ENCODE results near the gene PRR13.
"Not testable (repeated sequence)": the region's sequence is repeated elsewhere in the genome, so short reads cannot be mapped to it uniquely, and the experiment has no call there.

The PRR13 gene

DNA sequence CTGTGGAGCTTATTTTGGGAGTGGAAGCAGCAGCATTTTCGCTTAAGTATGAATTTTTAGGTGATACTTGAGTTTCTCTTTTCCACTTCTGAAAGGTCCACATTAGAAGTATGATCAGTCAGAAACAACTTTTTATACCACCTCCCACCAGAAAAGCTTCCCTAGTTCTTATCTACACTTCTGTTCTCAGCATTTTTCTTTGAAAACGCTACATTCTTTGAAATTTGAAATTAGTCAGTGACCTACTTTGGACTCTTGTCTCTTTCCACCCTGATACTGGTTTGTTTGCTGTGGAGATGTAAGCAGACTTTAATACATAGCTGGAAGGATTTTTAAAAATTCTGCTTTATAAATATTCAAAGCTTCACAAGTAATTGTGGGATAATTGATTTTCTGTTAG is 32.5 kb downstream of the PRR13 start:
- DNase-seq: no peak

DNA sequence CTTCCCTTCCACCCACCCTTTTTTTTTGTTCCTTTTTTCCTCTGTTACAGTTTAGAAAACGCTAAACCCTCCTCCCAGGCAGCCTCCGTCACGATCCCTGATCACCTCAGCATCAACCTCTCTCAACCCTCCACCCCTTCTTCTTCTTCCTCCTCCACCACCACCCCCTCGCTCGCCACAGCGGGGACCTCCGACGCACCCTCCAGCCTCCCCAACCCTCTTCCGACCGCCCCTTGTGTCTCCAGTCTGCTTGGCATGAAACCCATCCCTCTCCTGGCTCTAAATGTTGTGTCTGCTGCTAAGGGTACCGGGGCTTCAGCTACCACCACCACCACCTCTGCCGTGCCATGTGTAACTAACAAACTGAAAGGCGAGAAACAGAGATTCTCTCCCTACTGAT is 33.3 kb downstream of the PRR13 start:
- DNase-seq: no peak

DNA sequence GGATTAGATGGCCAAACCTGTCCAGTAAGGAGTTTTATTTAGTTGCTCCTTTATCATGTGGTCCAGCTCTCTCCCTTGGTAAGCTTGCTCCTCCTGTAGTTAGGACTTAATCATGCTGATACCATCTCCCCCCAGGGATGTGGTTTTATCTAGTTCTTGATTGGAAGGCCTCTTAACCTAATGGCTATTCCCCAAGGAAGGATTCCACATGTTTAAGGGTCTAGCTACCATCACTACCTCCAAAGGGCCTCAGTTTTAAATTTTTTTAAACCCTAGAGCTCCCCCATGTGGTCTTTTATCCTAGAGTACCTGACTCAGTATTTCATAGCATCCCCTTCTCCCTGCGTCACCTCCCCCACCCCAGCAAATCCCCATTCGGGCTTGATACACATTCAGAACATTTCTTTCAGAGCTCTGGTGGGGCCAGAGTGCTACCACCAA is 35.3 kb downstream of the PRR13 start:
- DNase-seq: no peak

DNA sequence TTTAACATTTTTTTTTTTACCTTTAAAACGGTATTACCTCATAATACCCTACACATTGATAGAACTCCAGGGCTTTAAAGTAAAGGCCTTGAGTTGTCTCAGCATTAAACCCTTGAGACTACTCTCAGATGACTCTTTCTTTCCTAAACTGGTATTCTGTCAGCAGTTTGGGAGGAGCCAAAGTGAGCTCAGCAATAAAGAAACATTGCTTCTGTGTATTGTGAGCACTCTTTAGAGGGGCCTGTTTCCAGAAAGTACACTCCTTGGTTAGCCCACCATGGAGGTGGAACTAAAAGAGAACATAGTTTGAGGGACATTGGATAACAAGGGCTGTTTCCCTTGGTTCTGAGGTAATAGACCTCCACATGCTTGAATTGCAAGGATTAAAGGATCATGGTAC is 37.3 kb downstream of the PRR13 start:
- DNase-seq: no peak

DNA sequence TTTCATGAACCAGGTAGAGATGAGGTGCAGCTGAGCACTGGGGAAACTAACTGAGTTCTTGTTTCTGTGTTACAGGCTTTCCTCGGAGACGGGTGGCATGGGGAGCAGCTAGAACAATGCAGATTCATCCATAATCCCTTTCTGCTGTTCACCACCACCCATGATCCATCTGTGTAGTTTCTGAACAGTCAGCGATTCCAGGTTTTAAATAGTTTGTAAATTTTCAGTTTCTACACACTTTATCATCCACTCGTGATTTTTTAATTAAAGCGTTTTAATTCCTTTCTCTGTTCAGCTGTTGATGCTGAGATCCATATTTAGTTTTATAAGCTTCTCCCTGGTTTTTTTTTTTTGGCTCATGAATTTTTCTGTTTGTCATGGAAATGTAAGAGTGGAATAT is 37.8 kb downstream of the PRR13 start:
- DNase-seq: no peak

DNA sequence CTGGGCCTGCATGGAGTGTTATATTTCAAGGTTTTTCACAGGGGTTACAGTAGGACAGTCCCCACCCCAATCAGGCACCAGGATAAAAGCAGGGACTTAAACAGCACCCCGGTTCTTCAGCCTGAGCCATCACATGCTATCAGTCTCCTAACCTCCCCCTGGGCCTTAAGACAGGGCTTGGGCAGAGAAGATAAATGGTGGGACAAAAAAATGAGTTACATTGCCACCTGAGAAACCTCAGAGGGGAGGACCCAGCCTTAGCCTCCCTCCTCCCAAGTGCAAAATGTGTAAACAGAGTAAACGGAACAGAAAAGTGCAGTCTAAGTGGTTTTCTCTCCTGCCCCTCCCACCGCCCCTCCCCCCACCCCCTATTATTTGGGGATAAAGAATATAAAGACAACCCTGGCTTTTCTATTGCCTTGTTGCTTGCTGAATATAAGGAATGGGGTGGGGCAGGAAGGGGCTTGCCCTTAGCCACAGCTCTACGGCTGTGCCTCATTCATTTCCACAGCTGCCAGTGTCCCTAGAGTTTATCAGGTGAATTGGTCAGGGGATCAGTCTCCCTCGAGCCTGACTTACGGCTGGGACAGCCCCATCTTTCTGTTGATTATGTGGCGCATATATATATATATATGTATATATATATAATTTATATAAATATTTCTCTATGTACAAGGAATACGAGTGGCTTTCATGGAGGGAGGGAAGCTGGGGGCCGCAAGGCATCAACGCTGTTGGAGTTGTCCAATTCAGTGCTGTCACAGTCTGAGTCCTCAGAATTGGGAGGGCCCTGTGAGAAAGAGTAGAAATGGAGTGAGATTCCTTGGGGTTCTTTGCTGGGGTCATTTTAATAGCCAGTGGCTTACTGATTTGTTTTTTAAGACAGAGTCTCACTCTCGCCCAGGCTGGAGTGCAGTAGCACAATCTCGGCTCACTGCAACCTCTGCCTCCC is 39.2 kb downstream of the PRR13 start:
- no peak for DNase-seq

DNA sequence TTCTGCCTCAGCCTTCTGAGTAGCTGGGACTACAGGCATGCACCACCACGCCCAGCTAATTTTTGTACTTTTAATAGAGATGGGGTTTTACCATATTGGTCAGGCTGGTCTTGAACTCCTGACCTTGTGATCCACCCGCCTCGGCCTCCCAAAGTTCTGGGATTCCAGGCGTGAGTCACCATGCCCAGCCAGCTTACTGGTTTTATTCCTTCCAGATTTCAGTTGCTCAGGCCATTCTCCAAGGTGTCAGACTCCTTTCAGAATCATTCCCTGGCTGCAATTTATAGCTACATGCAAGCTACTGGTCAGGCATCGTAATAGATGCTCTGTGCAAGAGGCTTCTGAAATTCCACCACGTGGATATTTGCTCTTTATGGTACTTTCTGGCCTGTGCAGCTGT is 39.9 kb downstream of the PRR13 start:
- not testable (repeated sequence) for DNase-seq

DNA sequence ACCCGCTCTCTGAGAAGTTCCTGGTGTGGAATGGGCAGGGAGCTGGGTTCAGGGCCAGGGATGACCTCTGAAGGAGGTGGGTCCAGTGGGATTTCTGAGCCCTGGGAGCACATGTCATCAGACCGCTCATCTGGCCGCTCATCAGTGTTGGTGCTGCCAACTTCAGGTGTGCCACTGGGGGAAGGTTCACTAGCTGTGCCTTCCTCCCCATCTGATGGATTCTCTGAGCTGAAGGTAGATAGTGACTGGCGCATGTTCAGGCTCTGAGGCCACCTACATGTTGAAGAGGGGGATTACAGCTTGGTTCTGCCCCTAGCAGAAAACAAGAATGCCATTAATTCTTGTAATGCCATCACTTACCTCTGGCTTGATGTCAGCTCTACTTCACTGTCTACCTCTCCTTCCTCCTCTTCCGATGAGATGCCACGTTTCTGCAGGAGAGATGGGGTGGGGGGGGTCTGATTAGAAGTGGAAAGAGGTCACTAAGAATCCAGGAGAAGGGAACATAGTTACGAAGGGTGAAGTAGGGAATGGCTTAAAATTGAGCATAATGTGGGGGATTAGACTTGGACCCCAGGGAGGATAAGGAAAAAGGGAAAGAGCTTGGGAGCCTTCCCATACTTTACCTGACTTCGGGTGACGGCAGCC is 40.5 kb downstream of the PRR13 start:
- no peak for DNase-seq

DNA sequence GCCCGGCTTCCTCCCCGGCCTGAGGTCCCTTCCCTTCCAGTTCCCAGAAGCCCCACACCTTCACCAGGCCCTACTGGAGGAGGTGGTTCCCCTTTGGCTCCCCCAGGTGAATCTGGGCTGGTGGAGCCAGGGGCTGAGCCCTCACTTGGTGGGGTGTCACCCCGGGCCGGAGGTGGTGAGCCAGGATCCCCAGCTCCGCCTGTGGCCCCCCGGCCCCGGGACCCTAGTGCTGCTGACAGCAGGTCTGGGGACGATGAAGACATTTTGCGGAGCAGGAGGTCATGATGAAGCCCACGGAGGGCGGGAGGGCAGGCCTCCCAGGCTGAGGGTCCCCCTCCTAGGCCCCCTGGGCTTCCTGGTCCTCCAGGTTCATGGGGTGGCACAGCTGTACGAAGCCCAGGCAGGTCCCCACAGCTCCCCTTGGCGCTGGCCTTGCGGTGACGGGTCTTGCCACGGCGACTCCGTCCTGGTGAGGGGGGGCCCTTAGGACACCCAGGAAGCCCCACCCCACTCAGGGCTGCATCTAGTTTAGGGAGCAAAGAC is 41.2 kb downstream of the PRR13 start:
- no peak for DNase-seq

DNA sequence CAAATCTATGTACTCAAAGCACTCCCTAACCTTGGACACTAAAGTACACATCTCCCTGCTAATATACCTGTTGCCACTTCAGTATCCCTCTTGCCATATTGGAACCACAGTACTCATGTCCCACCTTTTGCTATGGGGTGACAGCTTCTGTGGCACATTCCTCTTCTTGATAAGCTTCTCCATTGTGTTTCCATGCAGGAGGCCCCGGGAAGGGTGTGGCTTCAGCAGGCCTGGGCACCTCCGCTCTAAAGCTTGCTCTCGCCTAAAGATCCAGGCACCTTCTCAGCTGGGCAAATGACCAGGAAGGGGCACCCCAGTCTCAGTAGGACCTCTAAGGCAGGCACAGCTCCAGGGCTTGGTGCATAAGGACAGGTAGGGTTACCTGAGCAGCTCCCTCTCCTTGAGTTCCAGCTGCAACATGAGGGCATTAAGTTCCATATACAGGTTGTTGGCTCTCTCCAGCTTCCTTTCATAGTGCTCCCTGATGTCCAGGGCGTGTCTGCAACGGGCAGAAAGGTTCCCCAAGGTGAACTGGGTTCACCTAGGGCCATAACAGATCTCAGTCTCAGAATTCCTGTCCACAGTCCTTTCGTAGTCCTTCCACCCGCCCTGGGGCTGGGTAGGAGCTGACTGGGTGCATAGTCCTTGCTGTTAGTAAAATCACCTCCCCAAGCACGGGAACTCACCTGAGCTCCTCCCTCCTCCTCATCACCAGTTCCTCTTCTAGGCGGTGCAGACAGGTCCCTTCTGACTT is 41.9 kb downstream of the PRR13 start:
- no peak for DNase-seq

DNA sequence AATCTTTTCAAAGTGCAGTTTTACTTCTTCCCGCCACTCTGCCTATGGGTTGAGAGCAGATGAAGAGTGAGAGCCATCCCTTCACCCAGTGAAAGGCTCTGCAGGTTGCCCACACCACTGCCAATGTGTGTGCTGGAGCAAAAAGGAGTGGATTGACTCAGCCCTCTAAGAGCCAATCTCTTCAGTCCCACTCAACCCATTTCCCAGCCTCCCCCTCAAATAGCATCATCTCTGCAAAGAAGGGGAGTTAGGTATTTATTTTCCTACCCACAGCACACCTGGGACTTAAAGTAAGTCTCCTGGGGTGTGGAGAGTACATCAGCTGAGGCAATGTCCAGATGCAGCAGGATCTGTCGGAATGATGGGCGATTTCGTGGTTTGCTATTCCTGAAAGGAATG is 42.4 kb downstream of the PRR13 start:
- no peak for DNase-seq

DNA sequence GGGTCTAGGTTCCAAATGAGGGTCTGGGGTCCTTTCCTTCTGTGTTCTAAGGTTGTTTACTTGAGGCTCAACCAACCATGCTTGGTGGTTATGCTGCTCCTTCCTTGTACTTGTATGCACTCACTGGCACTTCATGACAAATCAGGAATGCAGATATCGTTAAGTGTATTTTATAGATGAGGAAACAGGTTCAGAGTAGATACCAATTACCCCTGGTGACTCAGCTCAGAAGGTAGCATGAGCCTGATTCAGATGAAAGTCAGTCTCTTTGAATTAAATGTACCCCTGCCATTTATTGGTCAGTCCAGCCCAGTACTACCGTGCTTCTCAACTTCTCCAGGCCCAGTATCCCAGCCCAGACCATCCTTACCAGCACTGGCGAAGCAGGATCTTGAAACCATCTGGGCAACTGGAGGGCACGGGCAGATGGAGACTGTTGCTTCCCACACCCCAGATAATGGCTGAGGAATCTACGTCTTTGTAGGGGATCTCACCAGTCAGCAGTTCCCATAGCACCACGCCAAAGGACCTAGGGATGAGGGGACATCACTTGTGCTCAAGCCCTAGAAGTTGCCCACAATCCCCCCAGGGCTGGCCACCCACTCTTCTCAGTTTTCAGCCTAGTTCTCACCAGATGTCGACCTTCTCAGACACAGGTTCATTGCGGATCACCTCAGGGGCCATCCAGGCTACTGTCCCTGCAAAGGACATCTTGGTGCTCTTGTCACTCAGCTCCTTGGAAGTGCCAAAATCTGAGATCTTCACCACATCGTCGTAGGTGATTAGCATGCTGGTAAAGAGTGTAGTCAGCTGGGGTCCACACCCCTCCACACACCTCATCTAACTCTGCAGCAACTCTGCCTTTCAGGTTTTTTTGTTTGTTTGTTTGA is 43.4 kb downstream of the PRR13 start:
- no peak for DNase-seq

DNA sequence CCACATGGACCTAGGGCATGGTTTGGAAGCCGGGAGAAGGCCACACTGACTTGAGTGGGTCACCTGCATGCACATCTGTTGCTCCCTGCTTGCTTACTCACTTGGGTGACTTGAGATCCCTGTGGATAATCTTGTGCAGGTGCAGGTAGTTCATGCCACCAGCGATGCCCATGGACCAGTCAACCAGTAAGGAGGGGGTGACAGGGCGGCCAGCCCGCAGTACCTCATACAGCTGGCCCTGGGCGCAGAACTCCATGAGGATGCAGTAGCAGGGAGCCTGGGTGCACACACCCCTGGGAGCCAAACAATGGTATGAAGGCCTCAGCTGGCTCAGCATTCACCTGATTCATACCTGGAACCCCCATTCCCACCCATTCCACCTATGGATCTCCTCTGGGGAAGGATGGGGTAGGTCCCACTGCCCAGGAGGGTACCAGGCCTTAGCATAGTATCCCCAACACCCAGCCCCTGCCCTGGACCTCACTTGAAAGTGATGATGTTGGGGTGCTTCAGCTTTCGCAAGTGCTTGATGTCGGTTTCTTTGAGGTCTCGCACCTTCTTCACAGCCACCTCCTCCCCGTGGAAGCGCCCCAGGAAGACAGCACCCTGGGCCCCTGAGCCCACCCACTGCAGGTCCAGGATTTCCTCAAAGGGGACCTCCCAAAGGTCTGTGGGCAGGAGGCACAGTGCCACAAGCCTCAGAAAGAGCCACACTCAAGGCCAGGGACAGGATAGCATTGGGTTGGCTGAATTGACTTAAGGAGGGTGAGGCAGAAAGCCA is 44.6 kb downstream of the PRR13 start:
- no peak for DNase-seq

DNA sequence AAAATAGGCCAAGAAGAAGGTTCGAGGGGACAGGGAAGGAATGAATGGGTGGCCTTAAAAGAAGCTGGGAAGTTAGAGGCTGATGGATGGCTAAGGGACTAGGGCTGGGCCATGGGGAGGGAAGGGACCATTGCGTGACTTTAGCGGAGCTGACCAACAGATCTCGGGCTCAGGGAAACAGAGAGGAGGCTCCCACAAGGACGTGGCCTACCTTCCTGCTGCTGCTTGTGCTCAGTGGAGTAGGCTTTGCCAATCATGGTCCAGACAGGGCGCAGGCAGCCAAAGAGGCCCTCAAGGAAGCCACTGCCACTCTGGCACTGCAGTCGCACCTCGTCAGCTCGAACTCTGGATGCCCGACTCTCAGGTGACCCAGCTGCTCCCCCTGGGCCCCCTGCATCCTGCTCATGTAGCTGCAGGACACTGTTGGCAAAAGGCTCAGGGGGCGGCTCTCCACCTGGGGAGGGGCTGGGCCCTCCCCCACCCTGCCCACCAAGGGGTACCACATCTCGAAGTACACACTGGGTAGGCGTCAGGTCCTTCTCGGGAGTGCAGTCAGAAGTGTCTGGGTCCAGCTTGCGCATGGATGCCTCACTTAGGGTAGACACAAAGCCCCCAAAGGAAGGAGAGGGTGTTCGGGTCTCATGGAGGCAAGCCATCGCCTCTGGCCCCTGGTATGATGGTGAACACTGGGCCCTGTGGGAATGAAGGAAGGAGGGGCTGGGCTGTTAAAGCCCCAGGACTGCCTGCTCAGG is 45.4 kb downstream of the PRR13 start:
- no peak for DNase-seq

DNA sequence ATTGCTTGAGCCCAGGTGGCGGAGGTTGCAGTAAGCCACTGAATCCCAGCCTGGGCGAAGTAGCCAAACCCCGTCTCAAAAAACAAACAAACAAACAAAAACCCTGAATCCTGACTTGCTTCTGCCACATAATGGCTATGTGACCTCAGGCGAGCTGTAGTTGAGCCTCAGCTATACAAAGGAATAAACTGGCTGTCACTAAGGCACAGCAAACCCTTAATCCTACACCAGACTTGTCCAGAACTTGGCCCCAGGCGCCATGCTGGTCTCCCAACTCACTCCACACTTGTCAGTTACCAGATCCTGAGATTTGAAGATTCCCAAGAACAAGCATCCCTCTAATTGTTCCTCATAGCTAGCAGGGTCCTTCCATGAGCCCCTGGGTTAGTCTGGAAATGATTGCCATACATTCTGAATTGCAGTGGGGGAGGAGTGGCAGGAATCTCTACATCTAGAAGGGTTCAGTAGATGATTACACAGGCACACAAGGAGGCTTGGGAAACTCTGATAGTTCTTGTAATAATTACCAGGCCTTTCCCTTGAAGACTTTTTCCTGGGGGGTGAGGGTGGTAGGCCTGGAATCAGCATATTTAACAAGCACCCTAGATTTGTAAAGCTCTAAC is 47.8 kb downstream of the PRR13 start:
- DNase-seq: no peak

DNA sequence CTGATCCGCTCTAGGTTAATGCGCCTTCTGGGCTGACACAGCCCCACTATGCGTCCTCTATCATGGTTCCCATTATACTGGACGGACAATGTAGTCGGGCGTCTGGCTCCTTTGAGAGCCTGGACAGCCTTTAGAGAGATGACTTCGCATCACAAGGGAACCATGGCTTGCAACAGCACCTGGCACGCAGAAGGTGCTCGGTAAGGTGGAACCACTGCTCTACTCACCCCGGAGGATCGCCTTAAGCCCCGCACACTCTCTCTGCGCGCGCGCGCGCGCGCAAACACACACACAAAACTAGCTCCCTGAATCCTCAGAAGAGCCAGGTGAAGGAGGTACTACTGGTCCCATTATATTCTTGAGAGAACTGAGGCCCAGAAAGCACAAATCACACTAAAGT is 50.7 kb downstream of the PRR13 start:
- no peak for DNase-seq

DNA sequence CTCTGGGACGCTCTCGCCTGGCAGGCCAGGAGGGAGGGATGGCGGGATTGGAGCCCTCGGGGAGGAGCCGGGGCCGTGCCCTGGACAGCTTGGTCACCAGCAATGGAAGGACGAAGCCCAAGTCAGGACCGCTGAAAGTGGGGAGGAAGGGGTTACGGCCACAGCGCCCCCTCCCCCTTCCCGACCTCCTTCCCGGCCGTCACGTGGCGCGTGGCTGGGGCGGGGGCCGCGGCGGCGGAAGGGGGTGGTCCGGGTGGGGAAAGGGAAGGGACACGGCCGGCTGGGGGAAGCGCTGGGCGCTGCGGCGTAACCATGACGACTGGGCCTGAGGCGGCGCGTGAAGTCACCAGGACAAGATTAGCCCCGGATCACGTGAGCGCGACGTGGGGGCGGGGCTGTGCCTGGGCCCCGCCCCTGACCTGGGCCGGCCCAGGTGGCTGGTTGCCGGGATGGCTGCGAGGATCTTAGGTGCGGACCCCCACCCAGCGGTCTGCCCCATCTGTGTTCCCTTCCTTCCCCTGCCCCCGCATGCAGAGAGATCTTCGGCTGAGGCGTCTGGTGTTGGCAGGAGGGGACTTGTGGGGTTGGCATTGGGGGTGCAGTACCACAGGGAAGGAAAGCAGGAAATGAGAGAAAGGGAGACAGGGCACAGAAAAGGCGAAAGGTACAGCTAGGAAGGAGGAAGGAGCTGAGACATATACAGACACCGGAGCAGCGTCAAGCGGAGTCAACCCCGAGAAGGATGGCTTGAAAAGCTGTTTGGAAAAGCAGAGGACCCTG is 51.5 kb downstream of the PRR13 start:
- peak; percentile 82 for DNase-seq

DNA sequence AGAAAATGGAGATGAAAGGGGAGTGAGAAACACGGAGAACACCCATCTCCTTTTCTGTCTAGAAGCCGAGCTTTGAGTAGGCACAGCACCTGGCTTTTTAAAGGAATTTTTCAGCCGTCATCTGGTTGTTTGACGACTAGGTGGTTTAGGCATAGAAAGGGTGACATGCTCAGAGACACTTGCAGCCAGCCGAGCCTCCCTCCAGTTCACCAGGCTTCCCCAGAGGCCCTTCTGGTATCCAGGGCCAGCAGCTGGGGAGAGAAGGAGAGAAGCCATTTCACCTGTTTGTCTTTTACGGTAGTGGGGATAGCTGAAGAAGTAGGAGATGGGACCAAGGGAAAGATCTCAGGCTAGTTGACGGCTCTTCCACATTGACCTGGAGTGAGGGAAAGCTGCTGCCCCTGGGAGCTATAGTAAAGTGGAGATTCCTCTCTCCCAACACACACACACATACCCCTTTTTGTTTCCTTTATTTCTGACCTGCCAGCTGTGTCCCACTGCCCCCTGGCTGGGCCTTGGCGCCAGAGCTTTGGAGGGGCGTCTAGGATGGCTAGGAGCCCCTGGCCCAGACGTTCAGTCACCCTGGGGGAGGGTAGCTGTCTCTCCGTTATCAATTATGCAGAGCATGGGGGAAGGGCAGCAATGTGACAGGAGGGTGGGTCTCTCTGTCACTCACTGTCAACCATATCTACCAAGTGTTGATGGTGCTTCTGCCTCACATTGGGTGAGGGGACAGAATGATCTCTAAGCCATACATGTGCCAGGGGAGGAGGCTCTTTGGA is 52.3 kb downstream of the PRR13 start:
- DNase-seq: no peak

Measured in activated CD4-positive, alpha-beta T cell treated with anti-CD3 and anti-CD28 coated beads, Interleukin-2, amount 50 U/mL, for 1 hour (primary cell).